Upper lobe of right lung (tissue), 1 donor: ENCODE measurements around the gene ZNF665. TPM values are rescaled to one million over a fixed set of nuclear protein-coding genes. Genes with fewer than 3 reads are reported as not detected.
"Not testable (repeated sequence)": the region's sequence is repeated elsewhere in the genome, so short reads cannot be mapped to it uniquely, and the experiment has no call there.

Source experiments
- ATAC-seq: fragments of 200-7000 bp; cut with Tn5 transposase; one replicate; pipeline ENCODE4 v1.9.1; 2020; ENCODE audit warnings: mild to moderate bottlenecking, moderate library complexity
- DNase-seq: peaks from one replicate; pipeline ENCODE4 v3.0.0-alpha.2; 2020
- H3K27ac ChIP-seq: fragments of 200-600 bp; one replicate; pipeline ENCODE4 v1.8.0; 2022
- H3K27me3 ChIP-seq: fragments of 200-600 bp; one replicate; pipeline ENCODE4 v1.8.0; 2022; ENCODE audit warnings: mild to moderate bottlenecking
- H3K36me3 ChIP-seq: fragments of 200-600 bp; one replicate; pipeline ENCODE4 v1.8.0; 2022
- H3K4me1 ChIP-seq: fragments of 200-600 bp; one replicate; pipeline ENCODE4 v1.8.0; 2022
- H3K4me3 ChIP-seq: fragments of 200-600 bp; one replicate; pipeline ENCODE4 v1.8.0; 2022; ENCODE audit warnings: mild to moderate bottlenecking
- H3K9me3 ChIP-seq: fragments of 200-600 bp; one replicate; pipeline ENCODE4 v1.8.0; 2022
- intact Hi-C: fragments of 100-400 bp; cut with DNase I; formaldehyde crosslinking; loops from one replicate; pipeline ENCODE4 v1.11.0; 2022
- total RNA-seq: library from RNA; stranded (reverse); fragmentation: NEBNext Ultra II Directional; extraction: Animal tissue kit (Norgen Biotek cat#: 25700); gene quantifications from one replicate; pipeline ENCODE4 v1.2.1, GENCODE V29; 2021
- TF ChIP-seq, protein P1 (sequence below): fragments of 200-600 bp; IDR thresholded peaks from one replicate; pipeline ENCODE4 v1.8.0; 2022; ENCODE audit warnings: antibody characterized with exemption
- donor health status: DM: no; HTN: yes; CAD: no; lungs with severe emphysema.

ZNF665 gene
- total RNA-seq, 1 donor from 2014 or later = 6.0 TPM

DNA sequence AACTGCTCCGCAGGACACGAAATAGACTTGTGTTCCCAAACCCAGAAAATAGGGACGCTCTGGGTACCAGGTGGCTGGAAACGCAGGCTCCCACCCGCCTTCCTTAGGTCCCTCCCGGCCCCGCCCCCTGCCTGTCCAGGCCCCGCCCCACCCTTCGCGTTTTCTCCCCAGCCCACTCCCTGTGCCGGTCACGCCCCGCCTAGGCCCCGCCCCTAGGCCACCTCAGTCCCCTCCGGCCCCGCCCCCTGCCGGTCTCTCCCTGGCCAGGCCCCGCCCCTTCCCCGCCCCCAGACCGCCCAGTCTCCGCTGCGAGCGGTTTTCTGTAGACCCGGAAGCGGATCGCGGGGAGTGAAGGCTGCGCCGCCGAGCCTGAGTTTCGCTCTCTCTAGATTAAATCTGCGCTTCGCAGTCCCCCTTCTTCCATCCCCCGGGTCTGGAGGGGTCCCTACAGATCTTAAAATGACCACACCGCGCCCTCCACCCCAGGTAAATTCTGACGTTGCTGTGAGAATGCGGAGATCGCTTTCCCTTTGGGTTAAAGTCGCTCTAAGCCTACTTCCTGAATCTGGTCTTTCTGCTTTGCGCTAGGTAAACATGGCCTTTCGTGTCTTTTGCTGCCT, 3.7 kb upstream of the ZNF665 start:
- intact Hi-C loops = no loop called here

DNA sequence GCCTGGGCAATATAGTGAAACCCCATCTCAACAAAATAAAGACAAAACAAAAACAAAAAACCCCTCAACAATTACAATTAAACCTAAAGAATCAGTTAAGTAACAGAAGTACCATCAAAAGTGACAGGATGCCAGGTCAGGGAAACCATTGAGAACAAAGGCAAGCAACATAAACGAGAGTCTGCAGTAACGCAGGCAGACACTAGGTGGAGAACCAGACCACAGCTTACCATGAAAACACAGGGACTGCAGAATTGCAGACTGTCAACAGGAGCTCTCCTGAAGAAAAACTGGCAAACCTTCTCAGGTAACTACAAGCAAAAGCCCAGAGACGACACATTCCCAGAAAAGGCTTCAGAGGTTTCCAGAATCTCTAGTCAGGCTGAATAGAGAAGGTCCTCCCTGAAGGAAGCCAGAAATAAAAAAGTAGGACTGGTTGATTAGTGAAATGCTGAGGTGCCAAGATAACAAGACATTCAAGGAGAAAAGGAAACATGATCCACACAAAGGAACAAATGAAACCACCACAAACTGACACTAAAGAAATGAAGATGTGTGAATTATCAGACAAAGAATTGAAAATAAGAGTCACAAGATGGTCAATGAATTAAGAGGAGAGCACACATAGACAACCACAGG, 2.2 kb upstream of the ZNF665 start:
- Histone ChIP-seq H3K27me3 (no peaks in the 10 kb centered on the region), H3K9me3 (peaks cover 4% of the 10 kb centered on the region), H3K4me1 (peaks cover 9% of the 10 kb centered on the region), H3K36me3 (no peaks in the 10 kb centered on the region), H3K27ac (no peak overlapping the region), H3K4me3 (no peak overlapping the region)
- no peak for DNase-seq
- TF ChIP-seq, protein P1, sequence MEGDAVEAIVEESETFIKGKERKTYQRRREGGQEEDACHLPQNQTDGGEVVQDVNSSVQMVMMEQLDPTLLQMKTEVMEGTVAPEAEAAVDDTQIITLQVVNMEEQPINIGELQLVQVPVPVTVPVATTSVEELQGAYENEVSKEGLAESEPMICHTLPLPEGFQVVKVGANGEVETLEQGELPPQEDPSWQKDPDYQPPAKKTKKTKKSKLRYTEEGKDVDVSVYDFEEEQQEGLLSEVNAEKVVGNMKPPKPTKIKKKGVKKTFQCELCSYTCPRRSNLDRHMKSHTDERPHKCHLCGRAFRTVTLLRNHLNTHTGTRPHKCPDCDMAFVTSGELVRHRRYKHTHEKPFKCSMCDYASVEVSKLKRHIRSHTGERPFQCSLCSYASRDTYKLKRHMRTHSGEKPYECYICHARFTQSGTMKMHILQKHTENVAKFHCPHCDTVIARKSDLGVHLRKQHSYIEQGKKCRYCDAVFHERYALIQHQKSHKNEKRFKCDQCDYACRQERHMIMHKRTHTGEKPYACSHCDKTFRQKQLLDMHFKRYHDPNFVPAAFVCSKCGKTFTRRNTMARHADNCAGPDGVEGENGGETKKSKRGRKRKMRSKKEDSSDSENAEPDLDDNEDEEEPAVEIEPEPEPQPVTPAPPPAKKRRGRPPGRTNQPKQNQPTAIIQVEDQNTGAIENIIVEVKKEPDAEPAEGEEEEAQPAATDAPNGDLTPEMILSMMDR = peak; percentile 94
- peak; percentile 77 for ATAC-seq
- intact Hi-C loops = no loop called here

More for the DNA sequence above, 3.7 kb upstream of the ZNF665 start:
- TF ChIP-seq, protein P1 = no peak
- Histone ChIP-seq H3K36me3 (no peaks in the 10 kb centered on the region), H3K4me3 (peak overlapping the region; percentile 74), H3K27me3 (no peaks in the 10 kb centered on the region), H3K27ac (peak overlapping the region; percentile 85), H3K9me3 (peaks cover 10% of the 10 kb centered on the region), H3K4me1 (peaks cover 9% of the 10 kb centered on the region)
- ATAC-seq (peak; percentile 97), DNase-seq (peak; percentile 100)

DNA sequence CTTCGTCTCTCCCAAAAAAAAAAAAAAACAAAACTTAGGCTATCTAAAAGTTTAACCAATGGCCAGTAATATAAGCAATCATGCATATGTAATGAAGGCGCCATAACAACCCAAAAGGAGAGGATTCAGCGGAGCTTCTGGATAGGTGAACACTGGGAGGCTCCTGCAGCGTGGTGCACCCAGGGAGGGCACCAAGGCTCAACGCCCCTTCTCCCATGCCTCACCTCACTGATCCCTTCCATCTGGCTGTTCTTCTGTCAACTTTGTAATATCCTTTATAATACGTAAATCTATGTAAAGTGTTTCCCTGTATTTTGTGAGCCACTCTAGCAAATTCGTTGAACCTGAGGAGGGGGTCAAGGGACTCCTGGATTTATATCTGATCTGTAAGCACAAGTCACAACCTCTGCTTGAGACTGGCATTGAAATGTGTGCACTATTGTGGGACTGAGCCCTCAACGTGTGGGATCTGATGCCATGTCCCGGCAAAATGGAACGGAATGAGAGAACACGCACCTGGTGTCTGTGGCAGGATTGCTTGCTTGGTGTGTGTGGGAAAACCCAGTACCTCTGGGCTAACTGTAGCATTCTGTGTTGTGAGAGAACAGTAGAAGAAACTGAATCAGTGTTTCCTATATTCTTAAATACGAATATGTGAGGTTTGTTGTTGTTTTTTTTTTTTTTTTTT, 521 bp upstream of the ZNF665 start:
- peak overlapping the region; percentile 64 for H3K4me3 ChIP-seq
- no peak overlapping the region for H3K27ac ChIP-seq
- no peaks in the 10 kb centered on the region for H3K36me3 ChIP-seq
- intact Hi-C loops = no loop called here
- TF ChIP-seq, protein P1 = no peak
- H3K4me1 ChIP-seq = peaks cover 9% of the 10 kb centered on the region
- ATAC-seq (no peak), DNase-seq (no peak)
- no peaks in the 10 kb centered on the region for H3K9me3 ChIP-seq
- H3K27me3 ChIP-seq = no peaks in the 10 kb centered on the region

DNA sequence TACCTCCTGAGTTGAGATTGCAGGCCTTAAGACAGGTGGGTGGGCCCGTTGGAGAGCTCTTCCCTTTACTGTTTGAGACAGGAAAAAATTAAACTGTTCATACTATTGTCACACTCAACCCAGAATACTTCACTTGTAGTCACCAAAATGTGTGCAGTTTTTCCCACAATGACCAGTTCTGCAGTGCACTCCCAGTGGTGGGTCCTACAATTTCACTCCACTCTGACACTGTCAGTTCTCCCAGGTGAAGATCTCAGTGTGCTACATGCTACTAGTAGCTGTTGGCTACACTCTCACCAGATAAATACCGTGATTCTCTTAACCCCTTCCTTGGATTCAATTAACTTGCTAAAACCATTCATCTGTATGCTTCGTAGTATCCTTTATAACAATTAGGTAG, 2.9 kb downstream of the ZNF665 start:
- Histone ChIP-seq H3K36me3 (no peaks in the 10 kb centered on the region), H3K27ac (no peak overlapping the region), H3K4me3 (no peak overlapping the region), H3K9me3 (no peaks in the 10 kb centered on the region), H3K27me3 (no peaks in the 10 kb centered on the region), H3K4me1 (peaks cover 4% of the 10 kb centered on the region)
- TF ChIP-seq, protein P1 = no peak
- DNase-seq (no peak), ATAC-seq (no peak)
- intact Hi-C loops = no loop called here

DNA sequence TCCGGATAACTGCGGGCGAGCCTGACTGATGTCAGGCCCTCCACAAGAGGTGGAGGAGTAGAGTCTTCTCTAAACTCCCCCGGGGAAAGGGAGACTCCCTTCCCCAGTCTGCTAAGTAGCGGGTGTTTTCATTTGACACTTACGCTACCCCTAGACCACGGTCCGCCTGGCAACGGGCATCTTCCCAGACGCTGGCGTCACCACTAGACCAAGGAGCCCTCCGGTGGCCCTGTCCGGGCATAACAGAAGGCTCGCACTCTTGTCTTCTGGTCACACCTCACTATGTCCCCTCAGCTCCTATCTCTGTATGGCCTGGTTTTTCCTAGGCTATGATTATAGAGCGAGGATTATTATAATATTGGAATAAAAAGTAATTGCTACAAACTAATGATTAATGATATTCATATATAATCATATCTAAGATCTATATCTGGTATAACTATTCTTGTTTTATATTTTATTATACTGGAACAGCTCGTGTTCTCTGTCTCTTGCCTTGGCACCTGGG, 3.4 kb downstream of the ZNF665 start:
- H3K4me1 ChIP-seq, DNase-seq, intact Hi-C loops, ATAC-seq, H3K36me3 ChIP-seq, H3K27ac ChIP-seq, H3K4me3 ChIP-seq, H3K27me3 ChIP-seq, H3K9me3 ChIP-seq: not testable (repeated sequence)

DNA sequence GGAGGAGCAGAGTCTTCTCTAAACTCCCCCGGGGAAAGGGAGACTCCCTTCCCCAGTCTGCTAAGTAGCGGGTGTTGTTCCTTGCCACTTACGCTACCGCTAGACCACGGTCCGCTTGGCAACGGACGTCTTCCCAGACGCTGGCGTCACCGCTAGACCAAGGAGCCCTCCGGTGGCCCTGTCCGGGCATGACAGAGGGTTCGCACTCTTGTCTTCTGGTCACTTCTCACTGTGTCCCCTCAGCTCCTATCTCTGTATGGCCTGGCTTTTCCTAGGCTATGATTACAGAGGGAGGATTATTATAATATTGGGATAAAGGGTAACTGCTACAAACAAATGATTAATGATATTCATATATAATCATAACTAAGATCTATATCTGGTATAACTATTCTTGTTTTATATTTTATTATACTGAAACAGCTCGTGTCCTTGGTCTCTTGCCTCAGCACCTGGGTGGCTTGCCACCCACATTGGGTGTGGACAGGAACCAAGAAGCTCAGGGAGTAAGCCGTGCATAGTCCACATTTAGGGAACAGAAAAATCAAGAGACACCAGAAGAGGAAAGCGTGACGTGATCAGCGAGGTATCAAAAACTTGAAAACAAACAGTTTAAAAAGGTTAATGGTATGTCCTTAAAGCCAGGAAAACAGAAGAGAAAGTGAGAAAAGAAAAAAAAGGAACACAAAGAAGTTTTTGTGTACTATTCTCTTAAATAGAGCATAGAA, 7.8 kb downstream of the ZNF665 start:
- H3K4me1 ChIP-seq, H3K4me3 ChIP-seq, H3K27ac ChIP-seq, DNase-seq, intact Hi-C loops, H3K9me3 ChIP-seq, H3K36me3 ChIP-seq, H3K27me3 ChIP-seq, ATAC-seq: not testable (repeated sequence)
